Vagina (tissue), 2 donors: Measurements from ENCODE around the gene CELA2A.
"Not testable (repeated sequence)": the region's sequence is repeated elsewhere in the genome, so short reads cannot be mapped to it uniquely, and the experiment has no call there.

Experiments
- POLR2A ChIP-seq, 2 donors: fragments of 450-650 bp; IDR thresholded peaks; one replicate each; pipeline ENCODE4 v1.6.1; 2017; ENCODE audit warnings: antibody characterized with exemption in 2 of 2, mild to moderate bottlenecking in 2 of 2, moderate library complexity in 2 of 2
- TF ChIP-seq, protein P1 (sequence below), 3 experiments: fragments of 450-650 bp in 2 of 3; fragments of 200-600 bp in 1 of 3; sonication (generic) in 1 of 3; IDR thresholded peaks; one replicate each; pipeline ENCODE4 v1.5.1; 2017 to 2019; ENCODE audit warnings: antibody characterized with exemption in 3 of 3, mild to moderate bottlenecking in 2 of 3, moderate library complexity in 2 of 3

DNA sequence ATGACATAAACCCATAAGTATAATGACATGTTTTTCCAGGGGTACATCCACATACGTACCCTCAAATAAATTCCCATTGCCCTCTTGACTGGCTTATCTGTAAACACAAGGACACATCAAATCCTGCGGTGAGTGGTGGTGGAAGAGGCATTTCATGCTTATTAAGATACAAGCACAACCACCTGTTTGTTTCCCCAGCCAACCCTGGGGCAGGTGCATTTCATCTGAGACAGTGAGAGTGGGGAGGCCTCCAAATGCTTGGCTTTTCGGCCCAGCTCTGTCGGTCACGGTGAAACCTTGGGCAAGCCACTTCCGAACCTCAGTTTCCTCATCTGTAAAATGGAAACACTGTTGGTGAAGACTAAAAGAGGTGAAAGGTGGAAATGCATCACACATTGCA is 27.9 kb downstream of the CELA2A start:
- TF ChIP-seq, protein P1, sequence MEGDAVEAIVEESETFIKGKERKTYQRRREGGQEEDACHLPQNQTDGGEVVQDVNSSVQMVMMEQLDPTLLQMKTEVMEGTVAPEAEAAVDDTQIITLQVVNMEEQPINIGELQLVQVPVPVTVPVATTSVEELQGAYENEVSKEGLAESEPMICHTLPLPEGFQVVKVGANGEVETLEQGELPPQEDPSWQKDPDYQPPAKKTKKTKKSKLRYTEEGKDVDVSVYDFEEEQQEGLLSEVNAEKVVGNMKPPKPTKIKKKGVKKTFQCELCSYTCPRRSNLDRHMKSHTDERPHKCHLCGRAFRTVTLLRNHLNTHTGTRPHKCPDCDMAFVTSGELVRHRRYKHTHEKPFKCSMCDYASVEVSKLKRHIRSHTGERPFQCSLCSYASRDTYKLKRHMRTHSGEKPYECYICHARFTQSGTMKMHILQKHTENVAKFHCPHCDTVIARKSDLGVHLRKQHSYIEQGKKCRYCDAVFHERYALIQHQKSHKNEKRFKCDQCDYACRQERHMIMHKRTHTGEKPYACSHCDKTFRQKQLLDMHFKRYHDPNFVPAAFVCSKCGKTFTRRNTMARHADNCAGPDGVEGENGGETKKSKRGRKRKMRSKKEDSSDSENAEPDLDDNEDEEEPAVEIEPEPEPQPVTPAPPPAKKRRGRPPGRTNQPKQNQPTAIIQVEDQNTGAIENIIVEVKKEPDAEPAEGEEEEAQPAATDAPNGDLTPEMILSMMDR (IDR thresholded peaks at IDR 0.05) = not testable (repeated sequence)
- not testable (repeated sequence) for TF ChIP-seq POLR2A (IDR thresholded peaks at IDR 0.05)
